ENCODE results near the gene POPDC3. TPM values are rescaled to one million over a fixed set of nuclear protein-coding genes. Genes with fewer than 3 reads are reported as not detected.
"Not testable (repeated sequence)": the region's sequence is repeated elsewhere in the genome, so short reads cannot be mapped to it uniquely, and the experiment has no call there.

POPDC3 gene
- total and polyA plus RNA-seq, 12 donors, result 0.32 to 0.61 (median 0.41) TPM; not detected in 8

DNA sequence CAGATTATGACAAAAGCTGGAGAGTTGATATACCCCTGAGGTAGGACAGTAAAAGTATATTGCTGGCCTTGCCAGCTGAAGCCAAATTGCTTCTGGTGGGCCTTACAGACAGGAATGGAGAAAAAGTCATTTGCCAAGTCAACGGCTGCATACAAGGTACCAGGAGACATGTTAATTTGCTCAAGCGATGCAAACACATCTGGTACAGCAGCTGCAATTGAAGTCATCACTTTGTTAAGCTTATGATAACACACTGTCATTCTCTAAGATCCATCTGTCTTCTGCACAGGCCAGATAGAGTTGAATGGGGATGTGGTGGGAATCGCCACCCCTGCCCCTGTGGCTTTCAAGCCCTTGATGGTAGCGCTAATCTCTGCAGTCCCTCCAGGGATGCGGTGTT is 40.4 kb upstream of the POPDC3 start:
- Histone ChIP-seq H3K9me3 (replicated peaks in 1 of 3) (no peaks in the 10 kb centered on the region), H3K27me3 (no peaks in the 10 kb centered on the region), H3K27ac (no peak overlapping the region), H3K36me3 (replicated peaks in 1 of 2) (no peaks in the 10 kb centered on the region), H3K4me1 (replicated peaks in 1 of 2) (no peaks in the 10 kb centered on the region), H3K4me3 (no peak overlapping the region)
- 53 to 80% (median 62%) methylated on average over 5 of the region's 5 CpGs for WGBS, 4 donors
- no peak for TF ChIP-seq POLR2A (IDR thresholded peaks at IDR 0.05)
- TF ChIP-seq, protein P1, sequence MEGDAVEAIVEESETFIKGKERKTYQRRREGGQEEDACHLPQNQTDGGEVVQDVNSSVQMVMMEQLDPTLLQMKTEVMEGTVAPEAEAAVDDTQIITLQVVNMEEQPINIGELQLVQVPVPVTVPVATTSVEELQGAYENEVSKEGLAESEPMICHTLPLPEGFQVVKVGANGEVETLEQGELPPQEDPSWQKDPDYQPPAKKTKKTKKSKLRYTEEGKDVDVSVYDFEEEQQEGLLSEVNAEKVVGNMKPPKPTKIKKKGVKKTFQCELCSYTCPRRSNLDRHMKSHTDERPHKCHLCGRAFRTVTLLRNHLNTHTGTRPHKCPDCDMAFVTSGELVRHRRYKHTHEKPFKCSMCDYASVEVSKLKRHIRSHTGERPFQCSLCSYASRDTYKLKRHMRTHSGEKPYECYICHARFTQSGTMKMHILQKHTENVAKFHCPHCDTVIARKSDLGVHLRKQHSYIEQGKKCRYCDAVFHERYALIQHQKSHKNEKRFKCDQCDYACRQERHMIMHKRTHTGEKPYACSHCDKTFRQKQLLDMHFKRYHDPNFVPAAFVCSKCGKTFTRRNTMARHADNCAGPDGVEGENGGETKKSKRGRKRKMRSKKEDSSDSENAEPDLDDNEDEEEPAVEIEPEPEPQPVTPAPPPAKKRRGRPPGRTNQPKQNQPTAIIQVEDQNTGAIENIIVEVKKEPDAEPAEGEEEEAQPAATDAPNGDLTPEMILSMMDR (IDR thresholded peaks at IDR 0.05), result no peak
- DNase-seq, result no peak
- intact Hi-C loops (cut with DNase I), result no loop called here

DNA sequence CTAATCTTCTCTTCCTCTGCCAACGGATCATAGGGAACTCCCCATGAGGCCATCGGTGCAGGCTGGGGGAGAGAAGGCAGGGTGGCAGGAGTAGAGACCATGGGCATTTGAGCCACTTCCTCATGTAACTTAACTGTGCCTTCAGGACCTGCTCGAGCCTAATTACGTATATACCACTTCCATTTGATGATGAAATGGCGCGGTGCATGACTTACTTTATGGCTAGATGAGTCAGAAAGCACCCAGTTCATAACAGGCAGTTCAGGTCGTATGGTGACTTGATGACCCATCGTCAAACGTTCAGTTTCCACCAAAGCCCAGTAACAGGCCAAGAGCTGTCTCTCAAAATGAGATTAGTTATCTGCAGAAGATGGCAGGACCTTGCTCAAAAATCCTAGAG is 39.4 kb upstream of the POPDC3 start:
- H3K27me3 ChIP-seq; DNase-seq; H3K9me3 ChIP-seq (replicated peaks in 1 of 3); intact Hi-C loops (cut with DNase I); H3K27ac ChIP-seq; H3K4me1 ChIP-seq (replicated peaks in 1 of 2); H3K4me3 ChIP-seq; H3K36me3 ChIP-seq (replicated peaks in 1 of 2): not testable (repeated sequence)
- 80 to 92% (median 85%) methylated on average over 9 of the region's 9 CpGs for WGBS, 4 donors

DNA sequence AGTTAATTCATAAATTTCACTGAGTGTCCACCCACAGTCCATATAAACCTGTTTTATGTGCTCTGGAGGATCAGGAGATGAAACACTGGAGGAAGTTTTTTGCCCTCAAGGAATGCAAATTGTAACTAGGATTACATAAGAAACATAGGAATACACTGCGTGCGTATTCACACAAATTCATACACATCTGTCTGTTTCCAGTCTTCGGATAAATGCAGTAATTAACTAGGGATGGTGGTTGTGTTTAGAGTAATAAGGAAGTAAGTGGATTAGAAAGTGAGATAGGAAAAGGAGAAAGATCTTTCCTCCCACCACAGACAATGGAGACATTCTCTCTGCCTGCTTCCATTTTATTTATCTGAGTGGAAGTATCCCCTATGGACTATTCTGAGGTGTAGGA is 35.7 kb upstream of the POPDC3 start:
- Histone ChIP-seq H3K27ac (no peak overlapping the region), H3K36me3 (replicated peaks in 1 of 2) (no peaks in the 10 kb centered on the region), H3K27me3 (no peaks in the 10 kb centered on the region), H3K4me3 (no peak overlapping the region), H3K9me3 (replicated peaks in 1 of 3) (no peaks in the 10 kb centered on the region), H3K4me1 (replicated peaks in 1 of 2) (no peaks in the 10 kb centered on the region)
- intact Hi-C loops (cut with DNase I), result no loop called here
- 68 to 84% (median 81%) methylated on average over 3 of the region's 3 CpGs for WGBS, 4 donors
- DNase-seq, result no peak
- no peak for TF ChIP-seq POLR2A (IDR thresholded peaks at IDR 0.05)
- TF ChIP-seq, protein P1 (IDR thresholded peaks at IDR 0.05), result no peak

DNA sequence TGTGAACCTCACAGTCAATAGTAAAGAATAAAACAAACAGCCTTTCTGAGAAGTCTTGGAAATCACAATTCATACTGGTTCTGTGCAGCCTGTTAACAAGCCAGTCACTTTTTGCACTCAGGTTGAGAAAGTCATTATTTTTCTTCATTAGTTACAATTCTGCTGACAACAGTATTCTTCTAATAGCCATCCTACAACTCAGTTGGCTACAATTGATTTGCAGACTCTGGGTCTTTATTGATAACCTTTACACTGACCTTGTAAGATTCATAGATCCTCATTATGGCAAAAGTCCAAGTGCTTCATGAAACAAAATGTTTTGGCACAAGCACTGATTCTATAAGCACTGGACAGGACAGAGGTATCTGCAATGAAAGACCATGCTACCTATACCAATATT is 34.9 kb upstream of the POPDC3 start:
- intact Hi-C loops (cut with DNase I), result no loop called here
- H3K36me3 ChIP-seq (replicated peaks in 1 of 2), result no peaks in the 10 kb centered on the region
- no peaks in the 10 kb centered on the region for H3K9me3 ChIP-seq (replicated peaks in 1 of 3)
- H3K4me1 ChIP-seq (replicated peaks in 1 of 2), result no peaks in the 10 kb centered on the region
- H3K4me3 ChIP-seq, result no peak overlapping the region
- no peaks in the 10 kb centered on the region for H3K27me3 ChIP-seq
- TF ChIP-seq, protein P1 (IDR thresholded peaks at IDR 0.05), result no peak
- DNase-seq, result no peak
- no peak overlapping the region for H3K27ac ChIP-seq

DNA sequence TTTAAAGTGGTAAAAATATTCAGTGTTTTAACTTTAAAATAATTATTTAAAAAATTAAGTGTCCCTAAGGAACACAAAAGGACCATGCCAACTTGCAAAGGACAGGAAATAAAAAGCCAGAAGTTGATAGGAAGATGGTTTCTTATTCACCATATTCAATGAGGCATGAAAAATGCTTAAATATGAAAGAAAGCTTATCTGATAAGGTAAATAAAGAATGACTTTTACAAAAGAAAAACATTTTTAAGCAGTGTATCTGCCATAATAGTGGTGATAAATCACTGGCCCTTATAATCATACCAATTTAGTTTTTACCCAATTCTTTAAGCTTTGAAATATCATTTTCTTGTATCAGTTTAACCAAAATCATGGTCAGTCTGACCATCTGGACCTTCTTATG is 33.5 kb upstream of the POPDC3 start:
- H3K4me3 ChIP-seq, result no peak overlapping the region
- DNase-seq, result no peak
- no peak overlapping the region for H3K27ac ChIP-seq
- intact Hi-C loops (cut with DNase I), result no loop called here
- no peaks in the 10 kb centered on the region for H3K9me3 ChIP-seq (replicated peaks in 1 of 3)
- no peak for TF ChIP-seq POLR2A (IDR thresholded peaks at IDR 0.05)
- TF ChIP-seq, protein P1 (IDR thresholded peaks at IDR 0.05), result no peak
- H3K27me3 ChIP-seq, result no peaks in the 10 kb centered on the region
- H3K36me3 ChIP-seq (replicated peaks in 1 of 2), result no peaks in the 10 kb centered on the region
- H3K4me1 ChIP-seq (replicated peaks in 1 of 2), result no peaks in the 10 kb centered on the region

Data from adrenal gland (tissue), 12 donors.